ENCODE data around the gene SYNPO2L.

Gene SYNPO2L

GRCh38 chr10:73644015-73644743 is 11.7 kb downstream of the SYNPO2L start:
- TF ChIP-seq CTCF (IDR thresholded peaks at IDR 0.05; ENCODE audit: insufficient read depth, low read depth, low read length, missing control alignments), result peak; percentile 88
- DNase-seq (ENCODE audit: low read depth), result peak; percentile 75
- no peak overlapping the region for H3K4me3 ChIP-seq (ENCODE audit: low read length)

- no peak overlapping the region for H3K4me3 ChIP-seq (ENCODE audit: low read length)
- no peak for TF ChIP-seq CTCF (IDR thresholded peaks at IDR 0.05; ENCODE audit: insufficient read depth, low read depth, low read length, missing control alignments)
Observed at GRCh38 chr10:73643362-73643761, 12.5 kb downstream of the SYNPO2L start.

DNA sequence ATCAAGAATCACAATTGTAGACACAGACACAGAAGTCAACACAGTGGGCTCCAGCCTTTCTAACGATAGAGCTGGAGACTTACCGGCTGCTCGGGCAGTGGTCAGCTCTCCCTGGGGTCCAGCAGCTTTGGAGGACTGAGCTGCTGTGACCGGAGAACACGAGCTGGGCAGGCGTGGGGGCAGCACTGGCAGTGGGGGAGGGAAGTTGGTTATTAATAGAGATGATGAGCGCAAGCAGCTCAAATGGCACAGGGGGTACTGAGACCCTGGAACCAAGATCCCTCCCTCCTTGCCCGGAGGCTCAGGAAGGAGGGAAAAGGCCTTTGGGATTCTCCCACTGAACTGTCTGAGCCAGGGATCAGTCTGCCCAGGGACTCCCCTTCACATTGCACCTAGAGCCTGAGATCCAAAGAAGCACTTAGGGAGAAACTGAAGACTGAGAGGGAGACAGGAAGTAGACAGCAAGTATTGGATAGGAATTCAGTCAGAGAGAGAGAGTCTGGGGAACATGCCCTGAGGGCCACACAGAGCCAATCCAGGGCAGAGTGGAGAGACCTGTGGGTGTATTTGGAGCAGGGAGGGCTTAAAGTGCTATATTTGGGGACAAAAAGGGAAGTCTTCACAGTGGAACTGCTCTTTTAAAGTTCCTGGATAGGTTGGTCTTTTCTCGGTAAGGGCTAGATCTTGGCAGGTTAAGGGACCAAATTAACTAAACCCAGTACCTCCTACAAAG is 14.3 kb downstream of the SYNPO2L start, which contains the start of gene MYOZ1:
Gene MYOZ1, minus strand, starts transcription at position 147 of the 733 bp plus-strand sequence. CDS start 1,457 bp downstream, outside the sequence.
- no peak for TF ChIP-seq CTCF (IDR thresholded peaks at IDR 0.05; ENCODE audit: insufficient read depth, low read depth, low read length, missing control alignments)
- no peak within 1 kb of the TSS for H3K4me3 ChIP-seq (ENCODE audit: low read length)
- DNase-seq (ENCODE audit: low read depth), result peak; percentile 27

More at GRCh38 chr10:73643362-73643761, 12.5 kb downstream of the SYNPO2L start:
- no peak for DNase-seq (ENCODE audit: low read depth)

- DNase-seq (ENCODE audit: low read depth), result no peak
- H3K4me3 ChIP-seq (ENCODE audit: low read length), result no peak overlapping the region
- TF ChIP-seq CTCF (IDR thresholded peaks at IDR 0.05; ENCODE audit: insufficient read depth, low read depth, low read length, missing control alignments), result no peak
Observed at GRCh38 chr10:73639286-73639685, 16.5 kb downstream of the SYNPO2L start.

DNA sequence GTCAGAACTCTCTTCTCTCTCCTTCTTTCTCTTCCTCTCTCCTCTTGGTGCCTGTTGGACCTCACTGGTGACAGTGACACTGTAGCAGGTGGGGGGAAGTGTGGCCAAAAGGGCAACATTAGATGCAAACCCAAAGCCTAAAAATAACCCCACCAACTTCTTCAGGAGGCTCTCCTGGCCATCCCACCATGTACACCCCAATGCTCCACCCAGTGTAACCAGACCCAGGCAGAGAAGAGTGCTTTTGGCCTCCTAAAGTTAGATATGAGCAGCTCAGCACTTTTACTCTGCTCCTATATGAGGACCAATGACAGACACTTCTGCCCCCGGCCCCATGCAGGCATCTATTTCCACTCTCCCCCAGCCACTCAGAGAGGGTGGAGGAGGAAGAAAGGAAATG is 20.0 kb downstream of the SYNPO2L start:
- no peak for TF ChIP-seq CTCF (IDR thresholded peaks at IDR 0.05; ENCODE audit: insufficient read depth, low read depth, low read length, missing control alignments)
- no peak for DNase-seq (ENCODE audit: low read depth)
- no peak overlapping the region for H3K4me3 ChIP-seq (ENCODE audit: low read length)

- H3K4me3 ChIP-seq (ENCODE audit: low read length), result no peak overlapping the region
- no peak for DNase-seq (ENCODE audit: low read depth)
- TF ChIP-seq CTCF (IDR thresholded peaks at IDR 0.05; ENCODE audit: insufficient read depth, low read depth, low read length, missing control alignments), result no peak
Observed at GRCh38 chr10:73634421-73634820, 21.4 kb downstream of the SYNPO2L start.
